B cell (primary cell): ENCODE measurements around the gene CNR2. TPM values are rescaled to one million over a fixed set of nuclear protein-coding genes. Genes with fewer than 3 reads are reported as not detected.
"Not testable (repeated sequence)": the region's sequence is repeated elsewhere in the genome, so short reads cannot be mapped to it uniquely, and the experiment has no call there.

Source experiments
- ATAC-seq: fragments of 200-7000 bp; cut with Tn5 transposase; one replicate; pipeline ENCODE4 v1.10.0; 2021; ENCODE audit warnings: low read depth, mild to moderate bottlenecking, moderate number of reproducible peaks, moderate library complexity
- CTCF ChIA-PET: fragments of 350-600 bp; sonication (Branson Sonifier 250); formaldehyde crosslinking; loops from one replicate; lab custom pipeline; 2021; ENCODE audit warnings: antibody characterized with exemption, inconsistent platforms; lab: Charles Lee
- POLR2A ChIA-PET: fragments of 350-600 bp; sonication (Branson Sonifier 250); formaldehyde crosslinking; loops from one replicate; lab custom pipeline; 2021; ENCODE audit warnings: antibody characterized with exemption; lab: Charles Lee
- DNase-seq: peaks from one replicate; pipeline ENCODE4 v3.0.0; 2013
- H2AFZ ChIP-seq: 2 replicates; pipeline ENCODE4 v1.6.1; 2012; ENCODE audit warnings: mild to moderate bottlenecking, low read depth, low read length; ENCODE audit not compliant: insufficient read depth, poor library complexity, severe bottlenecking
- H3K27ac ChIP-seq, 2 donors: 1 replicate in 1 of 2; 2 replicates in 1 of 2; pipeline ENCODE4 v1.5.1; 2012 to 2013; ENCODE audit warnings: low read length in 2 of 2, mild to moderate bottlenecking in 2 of 2, moderate library complexity in 1 of 2
- H3K27me3 ChIP-seq, 4 experiments: fragments of 200-600 bp in 1 of 4; sonication (generic) in 1 of 4; replicated peaks in 1 of 4; 1 replicate in 2 of 4; 2 replicates in 2 of 4; pipeline versions ENCODE4 v1.6.1 to v1.7.0; 2013 to 2016; ENCODE audit warnings: low read length in 3 of 4, mild to moderate bottlenecking in 2 of 4, mixed read lengths in 1 of 4, moderate library complexity in 1 of 4; ENCODE audit not compliant: insufficient read depth in 4 of 4, control insufficient read depth in 3 of 4; ENCODE audit errors: control extremely low read depth in 1 of 4
- H3K36me3 ChIP-seq, 2 experiments: replicated peaks in 1 of 2; 1 replicate in 1 of 2; 2 replicates in 1 of 2; pipeline versions ENCODE4 v1.6.1 to v1.7.1; 2013; ENCODE audit warnings: low read length in 1 of 2; ENCODE audit not compliant: insufficient read depth in 2 of 2, control insufficient read depth in 1 of 2; ENCODE audit errors: control extremely low read depth in 1 of 2, extremely low read depth in 1 of 2
- H3K4me1 ChIP-seq, 2 donors: fragments of 200-600 bp in 1 of 2; sonication (generic) in 1 of 2; 1 replicate in 1 of 2; 2 replicates in 1 of 2; pipeline versions ENCODE4 v1.5.1 to v1.6.1; 2013 to 2017; ENCODE audit warnings: low read length in 2 of 2; ENCODE audit not compliant: control insufficient read depth in 2 of 2, insufficient read depth in 2 of 2
- H3K4me2 ChIP-seq: replicated peaks from 2 replicates; pipeline ENCODE3; 2012; ENCODE audit warnings: mild to moderate bottlenecking, low read depth, low read length; ENCODE audit not compliant: poor library complexity, severe bottlenecking
- H3K4me3 ChIP-seq, 5 experiments: fragments of 200-600 bp in 1 of 5; sonication (generic) in 1 of 5; 1 replicate in 3 of 5; 2 replicates in 2 of 5; pipeline versions ENCODE4 v1.5.1 to v1.7.0; 2011 to 2016; ENCODE audit warnings: low read length in 4 of 5, mild to moderate bottlenecking in 4 of 5, low read depth in 2 of 5, control low read depth in 1 of 5, moderate library complexity in 1 of 5; ENCODE audit not compliant: insufficient read depth in 1 of 5; ENCODE audit errors: control extremely low read depth in 1 of 5, extremely low read depth in 1 of 5
- H3K79me2 ChIP-seq: fragments of 200-600 bp; sonication (generic); one replicate; pipeline ENCODE4 v1.6.0; 2016; ENCODE audit warnings: low read length; ENCODE audit not compliant: control insufficient read depth, insufficient read depth
- H3K9ac ChIP-seq: fragments of 200-600 bp; sonication (generic); 2 replicates; pipeline ENCODE4 v1.6.1; 2017; ENCODE audit warnings: mild to moderate bottlenecking, low read length, moderate library complexity
- H3K9me3 ChIP-seq, 3 donors: one replicate each; pipeline versions ENCODE4 v1.6.1 to v1.7.1; 2013; ENCODE audit warnings: low read length in 2 of 3; ENCODE audit not compliant: control insufficient read depth in 2 of 3, insufficient read depth in 1 of 3; ENCODE audit errors: control extremely low read depth in 1 of 3
- H4K20me1 ChIP-seq: 2 replicates; pipeline ENCODE4 v1.6.0; 2012; ENCODE audit warnings: mild to moderate bottlenecking, low read length; ENCODE audit not compliant: insufficient read depth, control insufficient read depth, poor library complexity, severe bottlenecking
- H3K27ac Mint-ChIP-seq: one replicate; pipeline ENCODE4 v1.8.0; 2021; ENCODE audit warnings: mixed read lengths
- H3K27me3 Mint-ChIP-seq: one replicate; pipeline ENCODE4 v1.8.0; 2021; ENCODE audit warnings: mixed read lengths
- H3K4me1 Mint-ChIP-seq: one replicate; pipeline ENCODE4 v1.8.0; 2021; ENCODE audit warnings: mixed read lengths
- H3K4me3 Mint-ChIP-seq: one replicate; pipeline ENCODE4 v1.8.0; 2021; ENCODE audit warnings: mixed read lengths
- H3K9me3 Mint-ChIP-seq: one replicate; pipeline ENCODE4 v1.8.0; 2022; ENCODE audit warnings: mixed read lengths; ENCODE audit not compliant: insufficient read depth
- EZH2 ChIP-seq: IDR thresholded peaks from 2 replicates; pipeline ENCODE4 v1.6.1; 2012; ENCODE audit warnings: borderline replicate concordance, low read depth, mild to moderate bottlenecking, moderate library complexity, low read length; ENCODE audit not compliant: insufficient read depth, poor library complexity, severe bottlenecking
- WGBS: methylation state at CpG from one replicate; pipeline ENCODE4 v1.1.5; 2013; ENCODE audit warnings: missing lambda C conversion rate; ENCODE audit not compliant: insufficient coverage; 5-methylcytosine and 5-hydroxymethylcytosine counted together
- intact Hi-C: fragments of 100-400 bp; cut with micrococcal nuclease; formaldehyde crosslinking; loops from one replicate; pipeline ENCODE4 v1.10.0; 2022
- polyA plus RNA-seq: library from polyadenylated mRNA; depleted of rRNA; stranded (reverse); fragments of >200 nt; gene quantifications from 2 replicates; pipeline ENCODE4 v1.2.3, GENCODE V29; 2012
- total RNA-seq, 2 donors: library from RNA; stranded (reverse); fragments of 120-200 nt in 1 of 2; gene quantifications; 1 replicate in 1 of 2; 2 replicates in 1 of 2; pipeline versions ENCODE4 v1.2.3 to v1.2.4, GENCODE V29; 2013 to 2022
- TF ChIP-seq, protein P1 (sequence below): fragments of 200-600 bp; IDR thresholded peaks from one replicate; pipeline ENCODE4 v1.8.0; 2022; ENCODE audit warnings: antibody characterized with exemption, mild to moderate bottlenecking

CNR2 gene
- total and polyA plus RNA-seq, 2 donors (not counting 1 experiment from before 2014, with no cell fraction given) = 45.6 to 63.4 TPM

DNA sequence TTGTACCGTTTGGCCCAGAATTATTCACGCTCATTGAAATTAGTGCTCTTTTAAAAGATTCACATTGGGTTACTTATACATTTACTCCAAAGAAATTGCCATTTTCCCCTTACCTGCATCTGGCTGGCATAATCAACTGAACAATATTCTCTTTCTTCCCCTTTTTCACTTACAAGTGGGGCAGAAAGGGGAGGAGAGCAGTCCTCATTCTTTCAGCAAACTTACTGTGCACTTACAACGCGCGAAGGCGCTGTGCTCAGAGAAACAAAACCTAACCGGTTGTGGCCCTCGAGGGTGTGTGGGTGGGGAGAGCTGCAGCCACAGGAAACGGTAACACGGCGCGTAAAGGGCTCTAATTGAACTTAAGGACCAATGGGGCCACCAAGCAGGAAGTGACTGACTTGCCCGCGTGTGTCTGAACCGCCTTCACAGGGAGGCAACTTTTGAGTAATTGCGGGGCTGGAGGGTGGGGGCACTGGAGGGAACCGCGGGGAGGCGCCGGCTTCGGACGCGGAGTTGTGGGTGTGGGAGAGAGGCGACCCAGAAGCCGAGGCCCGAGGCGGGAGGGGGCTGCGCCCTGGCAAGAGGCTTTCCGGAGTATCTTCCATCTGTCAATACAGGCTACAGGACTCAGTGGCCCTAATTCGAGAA, 45.8 kb upstream of the CNR2 start:
- Histone ChIP-seq H2AFZ (peak overlapping the region; percentile 75), H3K36me3 (peaks cover 3 to 25% of the 10 kb centered on the region in 2 experiments), H3K9ac (peak overlapping the region; percentile 92), H3K79me2 (peaks cover 29% of the 10 kb centered on the region), H4K20me1 (peaks cover 8% of the 10 kb centered on the region), H3K4me2 (peak overlapping the region; percentile 90), H3K9me3 (no peaks in the 10 kb centered on the region), H3K4me1 (peaks cover 51 to 56% of the 10 kb centered on the region in 2 donors), H3K27ac (peak overlapping the region; percentile 93 to 98), H3K27me3 (no peaks in the 10 kb centered on the region), H3K4me3 (peak overlapping the region; percentile 63 to 98 (median 97))
- ChIA-PET CTCF (interaction anchor here (0.6 to 3.2 kb wide), 11 partner anchors 9 to 187 kb away, joined by 3 to 19 read pairs (median 6); no protein-coding TSS in a partner anchor), POLR2A (interaction anchor here (0.6 to 4.6 kb wide), 17 partner anchors 17 to 426 kb away, joined by 3 to 36 read pairs (median 6); partner anchors contain the start of genes CNR2 and SRSF10)
- H3K9me3 Mint-ChIP-seq = no peaks in the 10 kb centered on the region
- TF ChIP-seq, protein P1, sequence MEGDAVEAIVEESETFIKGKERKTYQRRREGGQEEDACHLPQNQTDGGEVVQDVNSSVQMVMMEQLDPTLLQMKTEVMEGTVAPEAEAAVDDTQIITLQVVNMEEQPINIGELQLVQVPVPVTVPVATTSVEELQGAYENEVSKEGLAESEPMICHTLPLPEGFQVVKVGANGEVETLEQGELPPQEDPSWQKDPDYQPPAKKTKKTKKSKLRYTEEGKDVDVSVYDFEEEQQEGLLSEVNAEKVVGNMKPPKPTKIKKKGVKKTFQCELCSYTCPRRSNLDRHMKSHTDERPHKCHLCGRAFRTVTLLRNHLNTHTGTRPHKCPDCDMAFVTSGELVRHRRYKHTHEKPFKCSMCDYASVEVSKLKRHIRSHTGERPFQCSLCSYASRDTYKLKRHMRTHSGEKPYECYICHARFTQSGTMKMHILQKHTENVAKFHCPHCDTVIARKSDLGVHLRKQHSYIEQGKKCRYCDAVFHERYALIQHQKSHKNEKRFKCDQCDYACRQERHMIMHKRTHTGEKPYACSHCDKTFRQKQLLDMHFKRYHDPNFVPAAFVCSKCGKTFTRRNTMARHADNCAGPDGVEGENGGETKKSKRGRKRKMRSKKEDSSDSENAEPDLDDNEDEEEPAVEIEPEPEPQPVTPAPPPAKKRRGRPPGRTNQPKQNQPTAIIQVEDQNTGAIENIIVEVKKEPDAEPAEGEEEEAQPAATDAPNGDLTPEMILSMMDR = peak; percentile 45
- TF ChIP-seq EZH2 = no peak
- peak overlapping the region; percentile 100 for H3K4me3 Mint-ChIP-seq
- under 1% methylated on average over 27 of the region's 30 CpGs for WGBS
- peak overlapping the region; percentile 100 for H3K27ac Mint-ChIP-seq
- H3K4me1 Mint-ChIP-seq = peaks cover 69% of the 10 kb centered on the region
- intact Hi-C loops = loop anchor here (1.0 to 2.0 kb wide), 5 partner anchors 21 to 544 kb away; partner anchors contain the start of genes CNR2, GALE, RCAN3 and SRSF10
- H3K27me3 Mint-ChIP-seq = no peaks in the 10 kb centered on the region
- ATAC-seq = peak; percentile 73
- DNase-seq = peak; percentile 97

DNA sequence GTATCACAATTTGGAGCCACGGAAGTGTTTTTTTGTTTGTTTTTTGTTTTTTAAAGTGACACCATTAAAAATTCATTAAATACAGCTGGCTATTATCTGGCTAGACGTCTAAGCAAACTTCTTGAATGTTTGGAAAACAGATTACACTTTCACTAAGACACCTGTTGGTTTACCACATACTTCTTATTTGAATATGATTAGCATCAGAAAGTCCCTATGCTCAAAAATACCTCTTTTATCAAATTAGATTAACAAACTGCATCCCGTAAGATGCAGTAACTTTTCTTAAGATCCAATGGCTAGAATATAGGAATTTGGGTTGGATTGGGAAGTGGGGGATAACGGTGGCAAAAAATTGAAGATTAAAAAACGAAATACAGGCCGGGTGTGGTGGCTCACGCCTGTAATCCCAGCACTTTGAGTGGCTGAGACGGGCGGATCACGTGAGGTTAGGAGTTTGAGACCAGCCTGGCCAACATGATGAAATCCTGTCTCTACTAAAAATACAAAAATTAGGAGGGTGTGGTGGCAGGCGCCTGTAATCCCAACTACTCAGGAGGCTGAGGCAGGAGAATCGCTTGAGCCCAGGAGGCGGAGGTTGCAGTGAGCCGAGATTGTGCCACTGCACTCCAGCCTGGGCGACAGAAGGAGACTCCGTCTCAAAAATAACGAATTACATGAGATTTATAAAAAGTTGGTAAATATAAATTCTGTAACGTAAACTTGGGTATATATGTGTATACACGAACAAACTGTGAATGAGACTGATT, 45.1 kb upstream of the CNR2 start:
- Histone ChIP-seq H3K27ac (peak overlapping the region; percentile 93 to 98), H3K9ac (peak overlapping the region; percentile 56), H2AFZ (peak overlapping the region; percentile 75), H3K36me3 (peaks cover 1 to 19% of the 10 kb centered on the region in 2 experiments), H3K79me2 (peaks cover 29% of the 10 kb centered on the region), H3K4me3 (peak overlapping the region; percentile 63 to 98 (median 97)), H3K4me2 (peak overlapping the region; percentile 90), H3K4me1 (peaks cover 51 to 55% of the 10 kb centered on the region in 2 donors)
- H3K9me3 Mint-ChIP-seq, H3K27me3 ChIP-seq, ATAC-seq, H3K27me3 Mint-ChIP-seq, H4K20me1 ChIP-seq, H3K9me3 ChIP-seq: not testable (repeated sequence)
- ChIA-PET CTCF (interaction anchor here (1.0 to 4.3 kb wide), 16 partner anchors 11 to 186 kb away, joined by 3 to 40 read pairs (median 8); no protein-coding TSS in a partner anchor), POLR2A (interaction anchor here (0.6 to 4.6 kb wide), 16 partner anchors 11 to 186 kb away, joined by 3 to 36 read pairs (median 6); partner anchors contain the start of genes CNR2 and SRSF10)
- H3K4me3 Mint-ChIP-seq = peak overlapping the region; percentile 100
- H3K4me1 Mint-ChIP-seq = peaks cover 66% of the 10 kb centered on the region
- DNase-seq = peak; percentile 54
- WGBS = 88% methylated on average over 5 of the region's 19 CpGs
- intact Hi-C loops = loop anchor here (2.0 kb wide), 2 partner anchors 157 to 545 kb away; partner anchors contain the start of genes GALE and RCAN3
- peak overlapping the region; percentile 100 for H3K27ac Mint-ChIP-seq
